ENCODE data around the gene CHSY3. TPM values are rescaled to one million over a fixed set of nuclear protein-coding genes. Genes with fewer than 3 reads are reported as not detected.

CHSY3 gene
- total RNA-seq, 3 donors from 2014 or later, result 0.52 to 0.96 (median 0.73) TPM

- intact Hi-C loops (cut with DNase I, micrococcal nuclease), result no loop called here
- H3K9me3 ChIP-seq, result no peaks in the 10 kb centered on the region
- DNase-seq, result no peak
- ATAC-seq, result no peak
- no peak for TF ChIP-seq CTCF (IDR thresholded peaks at IDR 0.05)
- no peaks in the 10 kb centered on the region for H3K4me1 ChIP-seq (ENCODE audit: low read depth)
- no peaks in the 10 kb centered on the region for H3K36me3 ChIP-seq (ENCODE audit: low read depth)
- no peak overlapping the region for H3K4me3 ChIP-seq
Measured at GRCh38 chr5:129978270-129978669, 74.0 kb downstream of the CHSY3 start.

- TF ChIP-seq CTCF (IDR thresholded peaks at IDR 0.05), result no peak
- ATAC-seq, result no peak
- no peaks in the 10 kb centered on the region for H3K4me1 ChIP-seq (ENCODE audit: low read depth)
- intact Hi-C loops (cut with DNase I, micrococcal nuclease), result no loop called here
- DNase-seq, result no peak
- peaks cover 12% of the 10 kb centered on the region for H3K9me3 ChIP-seq
- H3K4me3 ChIP-seq, result no peak overlapping the region
- no peaks in the 10 kb centered on the region for H3K36me3 ChIP-seq (ENCODE audit: low read depth)
Measured at GRCh38 chr5:129988453-129988852, 84.2 kb downstream of the CHSY3 start.

GRCh38 chr5:129991780-129992179 lies 87.5 kb downstream of the CHSY3 start:
- Histone ChIP-seq H3K4me3 (no peak overlapping the region), H3K4me1 (ENCODE audit: low read depth) (no peaks in the 10 kb centered on the region), H3K9me3 (no peaks in the 10 kb centered on the region), H3K36me3 (ENCODE audit: low read depth) (no peaks in the 10 kb centered on the region)
- DNase-seq, result no peak
- no peak for ATAC-seq
- no peak for TF ChIP-seq CTCF (IDR thresholded peaks at IDR 0.05)
- intact Hi-C loops (cut with DNase I, micrococcal nuclease), result no loop called here

GRCh38 chr5:129996896-129997295 lies 92.6 kb downstream of the CHSY3 start:
- DNase-seq (no peak), ATAC-seq (no peak)
- Histone ChIP-seq H3K9me3 (no peaks in the 10 kb centered on the region), H3K4me3 (no peak overlapping the region), H3K36me3 (ENCODE audit: low read depth) (no peaks in the 10 kb centered on the region), H3K4me1 (ENCODE audit: low read depth) (no peaks in the 10 kb centered on the region)
- no peak for TF ChIP-seq CTCF (IDR thresholded peaks at IDR 0.05)
- intact Hi-C loops (cut with DNase I, micrococcal nuclease), result no loop called here

GRCh38 chr5:130000460-130000859 lies 96.2 kb downstream of the CHSY3 start:
- TF ChIP-seq CTCF (IDR thresholded peaks at IDR 0.05), result no peak
- intact Hi-C loops (cut with DNase I, micrococcal nuclease), result no loop called here
- Histone ChIP-seq H3K4me1 (ENCODE audit: low read depth) (no peaks in the 10 kb centered on the region), H3K9me3 (no peaks in the 10 kb centered on the region), H3K4me3 (no peak overlapping the region), H3K36me3 (ENCODE audit: low read depth) (no peaks in the 10 kb centered on the region)
- ATAC-seq (no peak), DNase-seq (no peak)

GRCh38 chr5:130002183-130002582 lies 97.9 kb downstream of the CHSY3 start:
- DNase-seq (no peak), ATAC-seq (no peak)
- H3K36me3 ChIP-seq (ENCODE audit: low read depth), result no peaks in the 10 kb centered on the region
- intact Hi-C loops (cut with DNase I, micrococcal nuclease), result no loop called here
- no peak overlapping the region for H3K4me3 ChIP-seq
- no peaks in the 10 kb centered on the region for H3K4me1 ChIP-seq (ENCODE audit: low read depth)
- H3K9me3 ChIP-seq, result no peaks in the 10 kb centered on the region
- TF ChIP-seq CTCF (IDR thresholded peaks at IDR 0.05), result no peak
